Measurements from ENCODE around the gene SLC5A9.
A peak's percentile ranks its signal among the peaks of the same experiment; 100 is the strongest.
"Not testable (repeated sequence)": the region's sequence is repeated elsewhere in the genome, so short reads cannot be mapped to it uniquely, and the experiment has no call there.

SLC5A9 gene
- total RNA-seq = 0 reads per million in 4 donors

- no peak for DNase-seq
Measured at GRCh38 chr1:48222501-48223242, at the start of gene SLC5A9. Gene SLC5A9 (plus strand): TSS chr1:48222716. CDS start chr1:48222737, 21 bp downstream.

GRCh38 chr1:48175116-48175515 is 47.4 kb upstream of the SLC5A9 start:
- no peak for DNase-seq

- no peak for DNase-seq
Measured at GRCh38 chr1:48177257-48177656, 45.3 kb upstream of the SLC5A9 start.

GRCh38 chr1:48181669-48182367 is 40.7 kb upstream of the SLC5A9 start:
- DNase-seq = no peak

- DNase-seq = no peak
Measured at GRCh38 chr1:48182439-48182838, 40.1 kb upstream of the SLC5A9 start.

GRCh38 chr1:48186306-48186839 is 36.1 kb upstream of the SLC5A9 start:
- DNase-seq = no peak

- DNase-seq = no peak
Measured at GRCh38 chr1:48187969-48188563, 34.5 kb upstream of the SLC5A9 start.

GRCh38 chr1:48190881-48191280 is 31.6 kb upstream of the SLC5A9 start:
- no peak for DNase-seq

- DNase-seq = no peak
Measured at GRCh38 chr1:48194801-48195200, 27.7 kb upstream of the SLC5A9 start.

GRCh38 chr1:48196237-48196636 is 26.3 kb upstream of the SLC5A9 start:
- DNase-seq = no peak

- DNase-seq = no peak
Measured at GRCh38 chr1:48198970-48199369, 23.5 kb upstream of the SLC5A9 start.

- DNase-seq = no peak
Measured at GRCh38 chr1:48200166-48200900, 22.2 kb upstream of the SLC5A9 start.

GRCh38 chr1:48202030-48202752 is 20.3 kb upstream of the SLC5A9 start:
- peak in 3 of 5 donors; percentile 17 to 46 (median 18) for DNase-seq

- no peak for DNase-seq
Measured at GRCh38 chr1:48203287-48203900, 19.1 kb upstream of the SLC5A9 start.

- no peak for DNase-seq
Measured at GRCh38 chr1:48205522-48205921, 17.0 kb upstream of the SLC5A9 start.

GRCh38 chr1:48206371-48206770 is 16.1 kb upstream of the SLC5A9 start:
- no peak for DNase-seq

- no peak for DNase-seq
Measured at GRCh38 chr1:48207131-48207530, 15.4 kb upstream of the SLC5A9 start.

GRCh38 chr1:48207536-48208075 is 14.9 kb upstream of the SLC5A9 start:
- no peak for DNase-seq

GRCh38 chr1:48208251-48208650 is 14.3 kb upstream of the SLC5A9 start:
- DNase-seq = no peak

GRCh38 chr1:48208652-48209051 is 13.9 kb upstream of the SLC5A9 start:
- DNase-seq = no peak

GRCh38 chr1:48213462-48213861 is 9.1 kb upstream of the SLC5A9 start:
- not testable (repeated sequence) for DNase-seq

Data from T-helper 1 cell (primary cell).